Measurements from ENCODE around the gene BCL11B.

The BCL11B gene

GRCh38 chr14:99318091-99318958 lies 46.3 kb upstream of the BCL11B start:
- peak; percentile 6 for DNase-seq (ENCODE audit: extremely low spot score)
- TF ChIP-seq, protein P1, sequence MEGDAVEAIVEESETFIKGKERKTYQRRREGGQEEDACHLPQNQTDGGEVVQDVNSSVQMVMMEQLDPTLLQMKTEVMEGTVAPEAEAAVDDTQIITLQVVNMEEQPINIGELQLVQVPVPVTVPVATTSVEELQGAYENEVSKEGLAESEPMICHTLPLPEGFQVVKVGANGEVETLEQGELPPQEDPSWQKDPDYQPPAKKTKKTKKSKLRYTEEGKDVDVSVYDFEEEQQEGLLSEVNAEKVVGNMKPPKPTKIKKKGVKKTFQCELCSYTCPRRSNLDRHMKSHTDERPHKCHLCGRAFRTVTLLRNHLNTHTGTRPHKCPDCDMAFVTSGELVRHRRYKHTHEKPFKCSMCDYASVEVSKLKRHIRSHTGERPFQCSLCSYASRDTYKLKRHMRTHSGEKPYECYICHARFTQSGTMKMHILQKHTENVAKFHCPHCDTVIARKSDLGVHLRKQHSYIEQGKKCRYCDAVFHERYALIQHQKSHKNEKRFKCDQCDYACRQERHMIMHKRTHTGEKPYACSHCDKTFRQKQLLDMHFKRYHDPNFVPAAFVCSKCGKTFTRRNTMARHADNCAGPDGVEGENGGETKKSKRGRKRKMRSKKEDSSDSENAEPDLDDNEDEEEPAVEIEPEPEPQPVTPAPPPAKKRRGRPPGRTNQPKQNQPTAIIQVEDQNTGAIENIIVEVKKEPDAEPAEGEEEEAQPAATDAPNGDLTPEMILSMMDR (IDR thresholded peaks at IDR 0.05; ENCODE audit: control extremely low read depth, extremely low read depth, low read depth, missing control alignments), result no peak
- ChIA-PET POLR2A (no interaction called here), CTCF (interaction anchor here (3.4 kb wide), 1 partner anchor 97 kb away, joined by 43 read pairs; no protein-coding TSS in a partner anchor)

GRCh38 chr14:99317231-99318090 lies 45.5 kb upstream of the BCL11B start:
- CTCF ChIA-PET, result interaction anchor here (1.0 to 3.4 kb wide), 2 partner anchors 98 to 99 kb away, joined by 3 to 43 read pairs; no protein-coding TSS in a partner anchor
- POLR2A ChIA-PET, result no interaction called here

DNA sequence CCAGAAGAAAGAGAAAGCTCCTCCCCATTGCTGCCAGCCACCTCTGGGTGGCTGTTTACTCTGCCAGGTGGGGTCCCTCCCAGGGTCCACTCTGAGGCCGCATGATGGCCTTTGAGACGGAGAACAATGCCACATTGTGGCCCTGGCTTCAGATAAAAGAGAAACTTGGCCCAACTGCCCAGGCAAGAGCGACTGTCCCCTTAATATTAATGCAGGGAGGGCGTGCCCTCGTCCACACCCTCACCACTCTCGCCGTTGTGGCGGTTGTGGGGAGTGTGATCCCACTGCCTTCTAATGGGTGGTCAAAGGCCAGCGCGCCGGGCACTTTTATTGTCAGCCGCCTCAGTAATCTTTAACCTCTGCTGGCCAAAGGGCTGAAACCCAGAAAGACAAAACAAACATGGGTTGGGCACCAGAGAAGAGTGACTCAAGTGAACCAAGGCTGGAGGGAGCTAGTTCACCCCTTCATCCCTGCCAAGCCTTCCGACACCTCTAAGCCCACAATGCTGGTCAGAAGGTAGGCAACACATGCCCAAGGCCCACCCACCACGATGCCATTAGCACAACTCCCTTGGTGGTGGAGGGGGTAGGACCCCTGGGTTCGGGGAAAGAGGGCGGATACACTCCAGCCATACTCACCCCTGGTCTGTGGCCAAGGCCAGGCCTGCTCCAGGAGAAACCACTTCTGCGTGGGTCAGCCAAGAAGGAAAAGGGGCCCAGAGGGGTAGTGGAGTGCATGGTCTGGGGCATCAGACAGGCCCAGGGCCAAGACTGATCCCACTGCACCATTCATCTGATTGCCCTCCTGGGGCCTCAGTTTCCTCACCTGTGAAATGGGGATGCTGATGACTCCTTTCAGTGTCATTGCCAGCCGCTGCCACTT lies 44.5 kb upstream of the BCL11B start:
- CTCF ChIA-PET, result interaction anchor here (1.0 kb wide), 1 partner anchor 100 kb away, joined by 3 read pairs; no protein-coding TSS in a partner anchor

More at GRCh38 chr14:99317231-99318090, 45.5 kb upstream of the BCL11B start:
- DNase-seq (ENCODE audit: extremely low spot score), result peak; percentile 7
- TF ChIP-seq, protein P1 (IDR thresholded peaks at IDR 0.05; ENCODE audit: control extremely low read depth, extremely low read depth, low read depth, missing control alignments), result no peak

DNA sequence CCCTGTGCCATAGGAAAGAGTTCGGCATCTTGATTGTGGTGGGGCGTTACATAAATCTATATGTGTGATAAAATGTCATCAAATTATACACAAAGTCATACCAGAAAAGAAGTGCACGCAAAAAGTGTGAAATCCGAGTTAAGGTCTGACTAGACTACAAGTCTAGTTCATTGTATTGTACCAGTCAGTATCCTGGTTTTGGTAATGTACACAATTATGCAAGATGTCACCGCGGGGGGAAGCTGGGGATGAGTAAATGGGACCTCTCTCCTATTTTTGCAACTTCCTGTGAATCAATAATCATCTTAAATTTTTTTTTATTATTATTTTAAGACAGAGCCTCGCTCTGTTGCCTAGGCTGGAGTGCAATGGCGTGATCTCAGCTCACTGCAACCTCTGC lies 43.2 kb upstream of the BCL11B start:
- ChIA-PET CTCF (no interaction called here), POLR2A (no interaction called here)
- DNase-seq (ENCODE audit: extremely low spot score), result no peak
- TF ChIP-seq, protein P1 (IDR thresholded peaks at IDR 0.05; ENCODE audit: control extremely low read depth, extremely low read depth, low read depth, missing control alignments), result no peak

More for the DNA sequence above, 44.5 kb upstream of the BCL11B start:
- POLR2A ChIA-PET, result no interaction called here
- DNase-seq (ENCODE audit: extremely low spot score), result peak; percentile 7
- TF ChIP-seq, protein P1 (IDR thresholded peaks at IDR 0.05; ENCODE audit: control extremely low read depth, extremely low read depth, low read depth, missing control alignments), result no peak

DNA sequence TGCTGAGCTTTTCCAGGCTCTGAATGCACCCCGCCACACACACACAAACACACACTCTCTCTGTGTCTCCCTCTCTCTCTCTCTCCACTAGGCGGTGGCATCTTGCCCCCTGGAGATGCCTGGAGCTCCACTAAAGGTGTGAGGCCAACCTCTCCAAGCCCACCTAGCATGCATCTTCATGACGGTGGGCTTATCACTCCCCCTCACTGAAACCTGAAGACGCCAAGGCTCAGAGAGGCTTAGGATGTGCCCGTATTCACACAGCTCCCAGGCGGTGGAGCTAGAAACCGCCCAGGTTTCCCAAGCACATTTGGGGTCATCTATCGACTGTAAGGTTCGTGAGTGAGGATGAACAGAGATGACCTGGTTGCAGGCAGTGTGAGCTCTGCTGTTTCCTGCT lies 42.6 kb upstream of the BCL11B start:
- no peak for DNase-seq (ENCODE audit: extremely low spot score)
- TF ChIP-seq, protein P1 (IDR thresholded peaks at IDR 0.05; ENCODE audit: control extremely low read depth, extremely low read depth, low read depth, missing control alignments), result no peak
- CTCF ChIA-PET, result interaction anchor here (0.7 to 1.3 kb wide), 2 partner anchors 29 to 101 kb away, joined by 3 read pairs; no protein-coding TSS in a partner anchor
- POLR2A ChIA-PET, result no interaction called here

Data from GM10248 (cell line).